Tibial artery (tissue), 4 donors: ENCODE data around the gene SDHAF4.

ENCODE experiments used
- DNase-seq, 2 donors: peaks; one replicate each; pipeline ENCODE4 v3.0.0-alpha.2; 2019
- H3K27ac ChIP-seq, 2 donors: fragments of 200-600 bp; sonication (generic) in 1 of 2; 1 replicate in 1 of 2; 2 replicates in 1 of 2; pipeline ENCODE4 v1.5.1; 2018 to 2019; ENCODE audit warnings: mild to moderate bottlenecking in 1 of 2
- H3K27me3 ChIP-seq, 2 donors: fragments of 200-600 bp; sonication (generic) in 1 of 2; one replicate each; pipeline versions ENCODE4 v1.5.1 to v1.6.0; 2016 to 2019
- H3K36me3 ChIP-seq, 3 donors: fragments of 200-600 bp; sonication (generic) in 2 of 3; one replicate each; pipeline ENCODE4 v1.5.1; 2016 to 2019; ENCODE audit warnings: mild to moderate bottlenecking in 2 of 3
- H3K4me1 ChIP-seq, 4 donors: fragments of 200-600 bp; sonication (generic) in 2 of 4; 1 replicate in 3 of 4; 2 replicates in 1 of 4; pipeline ENCODE4 v1.5.1; 2016 to 2019
- H3K4me3 ChIP-seq, 2 donors: fragments of 200-600 bp; sonication (generic) in 1 of 2; 1 replicate in 1 of 2; 2 replicates in 1 of 2; pipeline ENCODE4 v1.5.1; 2018 to 2019; ENCODE audit warnings: mild to moderate bottlenecking in 2 of 2
- H3K9me3 ChIP-seq, 3 donors: fragments of 200-600 bp; sonication (generic) in 1 of 3; one replicate each; pipeline ENCODE4 v1.5.1; 2016 to 2019
- intact Hi-C: fragments of 100-400 bp; cut with DNase I; formaldehyde crosslinking; loops from one replicate; pipeline ENCODE4 v1.15.0; 2023; ENCODE audit warnings: low total_unique reads
- TF ChIP-seq, protein P1 (sequence below), 2 experiments: fragments of 200-600 bp in 1 of 2; fragments of 450-650 bp in 1 of 2; IDR thresholded peaks; one replicate each; pipeline ENCODE4 v1.5.1; 2017 to 2019; ENCODE audit warnings: antibody characterized with exemption in 2 of 2, mild to moderate bottlenecking in 1 of 2, moderate library complexity in 1 of 2

The SDHAF4 gene

DNA sequence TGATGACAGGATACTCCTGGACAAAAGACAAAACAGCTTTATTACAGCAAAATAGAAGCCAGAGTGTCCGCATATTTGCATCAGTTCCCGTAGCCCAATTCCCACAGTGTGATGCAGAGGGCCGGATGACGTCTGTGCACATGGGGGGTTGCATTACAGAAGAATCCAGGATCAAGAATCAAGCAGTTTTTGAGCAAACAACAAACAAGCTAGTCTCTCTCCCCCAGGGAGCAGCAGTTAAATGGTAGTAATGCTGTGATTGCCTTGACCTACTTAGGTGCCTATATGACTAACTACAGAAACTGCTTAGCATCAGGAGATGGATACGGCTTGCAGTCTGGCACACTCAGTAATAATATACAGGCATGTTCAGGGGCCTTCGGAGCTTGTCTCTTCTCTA, 3.2 kb upstream of the SDHAF4 start:
- Histone ChIP-seq H3K4me3 (no peak overlapping the region), H3K9me3 (no peaks in the 10 kb centered on the region), H3K36me3 (peaks cover 0 to 6% (median 0%) of the 10 kb centered on the region in 3 donors), H3K27ac (no peak overlapping the region), H3K27me3 (no peaks in the 10 kb centered on the region), H3K4me1 (peaks cover 0 to 6% (median 4%) of the 10 kb centered on the region in 4 donors)
- intact Hi-C loops, result no loop called here
- DNase-seq, result no peak
- TF ChIP-seq, protein P1, sequence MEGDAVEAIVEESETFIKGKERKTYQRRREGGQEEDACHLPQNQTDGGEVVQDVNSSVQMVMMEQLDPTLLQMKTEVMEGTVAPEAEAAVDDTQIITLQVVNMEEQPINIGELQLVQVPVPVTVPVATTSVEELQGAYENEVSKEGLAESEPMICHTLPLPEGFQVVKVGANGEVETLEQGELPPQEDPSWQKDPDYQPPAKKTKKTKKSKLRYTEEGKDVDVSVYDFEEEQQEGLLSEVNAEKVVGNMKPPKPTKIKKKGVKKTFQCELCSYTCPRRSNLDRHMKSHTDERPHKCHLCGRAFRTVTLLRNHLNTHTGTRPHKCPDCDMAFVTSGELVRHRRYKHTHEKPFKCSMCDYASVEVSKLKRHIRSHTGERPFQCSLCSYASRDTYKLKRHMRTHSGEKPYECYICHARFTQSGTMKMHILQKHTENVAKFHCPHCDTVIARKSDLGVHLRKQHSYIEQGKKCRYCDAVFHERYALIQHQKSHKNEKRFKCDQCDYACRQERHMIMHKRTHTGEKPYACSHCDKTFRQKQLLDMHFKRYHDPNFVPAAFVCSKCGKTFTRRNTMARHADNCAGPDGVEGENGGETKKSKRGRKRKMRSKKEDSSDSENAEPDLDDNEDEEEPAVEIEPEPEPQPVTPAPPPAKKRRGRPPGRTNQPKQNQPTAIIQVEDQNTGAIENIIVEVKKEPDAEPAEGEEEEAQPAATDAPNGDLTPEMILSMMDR (IDR thresholded peaks at IDR 0.05), result no peak

DNA sequence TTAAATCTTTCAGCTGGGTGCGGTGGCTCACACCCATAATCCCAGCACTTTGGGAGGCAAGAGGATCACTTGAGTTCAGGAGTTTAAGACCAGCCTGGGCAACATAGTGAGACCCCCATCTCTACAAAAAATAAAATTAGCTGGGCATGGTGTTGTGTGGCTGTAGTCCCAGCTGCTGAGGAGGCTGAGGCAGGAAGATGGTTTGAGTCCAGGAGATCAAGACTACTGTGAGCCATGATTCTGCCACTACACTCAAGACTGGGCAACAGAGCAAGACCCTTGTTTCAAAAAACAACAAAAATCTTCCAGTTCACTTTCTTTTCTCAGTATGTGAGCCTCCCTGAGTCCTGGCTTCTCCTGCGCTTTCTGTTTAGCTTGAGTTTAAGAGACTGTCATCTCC, 7.9 kb downstream of the SDHAF4 start:
- no peak for DNase-seq
- H3K9me3 ChIP-seq, result no peaks in the 10 kb centered on the region
- intact Hi-C loops, result no loop called here

DNA sequence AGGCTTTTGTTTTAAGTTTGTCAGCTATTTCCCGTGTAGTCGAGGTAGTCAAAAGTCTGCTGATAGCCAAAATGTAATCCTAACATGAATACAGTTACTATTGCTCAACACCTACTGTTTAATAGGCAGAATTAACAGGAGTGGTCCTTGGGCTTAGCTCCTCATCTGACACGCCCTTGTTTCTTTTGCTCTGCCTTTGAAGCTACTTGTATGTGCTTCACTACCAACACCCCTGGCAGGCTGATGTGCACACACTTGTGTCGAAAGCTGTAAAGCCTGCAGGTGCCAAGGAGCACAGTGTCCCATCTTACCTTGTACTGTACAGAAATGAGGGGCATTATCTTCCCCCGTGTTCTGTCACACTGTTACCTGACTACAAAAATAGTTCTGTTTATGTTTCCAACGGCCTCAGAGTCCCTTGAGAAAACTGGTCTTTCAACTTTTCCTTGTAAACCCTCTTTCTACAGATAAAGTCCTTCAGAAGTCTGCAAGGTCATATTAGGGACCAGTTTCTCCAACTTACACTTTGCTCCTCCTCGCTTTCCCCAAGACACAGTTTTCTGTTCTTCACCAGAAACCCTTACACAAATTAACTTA, 9.3 kb downstream of the SDHAF4 start:
- H3K4me1 ChIP-seq, result no peaks in the 10 kb centered on the region
- no peak for DNase-seq
- H3K36me3 ChIP-seq, result peaks cover 10 to 18% (median 12%) of the 10 kb centered on the region in 3 donors
- H3K9me3 ChIP-seq, result no peaks in the 10 kb centered on the region
- TF ChIP-seq, protein P1 (IDR thresholded peaks at IDR 0.05), result no peak
- H3K27ac ChIP-seq, result no peak overlapping the region
- H3K4me3 ChIP-seq, result no peak overlapping the region
- H3K27me3 ChIP-seq, result no peaks in the 10 kb centered on the region
- intact Hi-C loops, result no loop called here

More for the DNA sequence above, 7.9 kb downstream of the SDHAF4 start:
- H3K36me3 ChIP-seq, result peaks cover 0 to 4% (median 0%) of the 10 kb centered on the region in 3 donors
- no peaks in the 10 kb centered on the region for H3K4me1 ChIP-seq
- H3K27ac ChIP-seq, result no peak overlapping the region
- H3K4me3 ChIP-seq, result no peak overlapping the region
- no peaks in the 10 kb centered on the region for H3K27me3 ChIP-seq
- TF ChIP-seq, protein P1 (IDR thresholded peaks at IDR 0.05), result no peak

DNA sequence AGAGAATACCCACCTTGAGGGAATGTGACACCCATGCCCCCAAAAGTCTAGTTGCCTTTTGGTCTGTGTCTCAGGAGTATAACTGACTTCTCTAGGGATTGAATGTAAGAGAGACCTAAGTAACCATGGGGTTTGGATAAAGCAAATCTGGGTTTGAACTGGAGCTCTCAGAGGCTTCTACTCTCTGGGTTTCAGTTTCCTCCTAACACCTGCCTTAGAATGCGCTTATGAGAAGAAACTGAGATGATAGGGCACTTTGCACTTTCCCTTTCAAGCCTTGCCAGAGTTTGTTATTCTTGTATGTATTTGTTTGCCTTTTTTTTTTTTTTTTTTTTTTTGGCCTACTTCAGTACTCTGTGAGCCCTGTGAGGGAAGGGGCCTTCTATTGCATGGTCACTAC, 19.4 kb downstream of the SDHAF4 start:
- Histone ChIP-seq H3K9me3 (no peaks in the 10 kb centered on the region), H3K27me3 (no peaks in the 10 kb centered on the region), H3K36me3 (peaks cover 28 to 68% (median 34%) of the 10 kb centered on the region in 3 donors), H3K27ac (no peak overlapping the region), H3K4me3 (no peak overlapping the region), H3K4me1 (no peaks in the 10 kb centered on the region)
- intact Hi-C loops, result no loop called here
- no peak for DNase-seq
- TF ChIP-seq, protein P1 (IDR thresholded peaks at IDR 0.05), result no peak

DNA sequence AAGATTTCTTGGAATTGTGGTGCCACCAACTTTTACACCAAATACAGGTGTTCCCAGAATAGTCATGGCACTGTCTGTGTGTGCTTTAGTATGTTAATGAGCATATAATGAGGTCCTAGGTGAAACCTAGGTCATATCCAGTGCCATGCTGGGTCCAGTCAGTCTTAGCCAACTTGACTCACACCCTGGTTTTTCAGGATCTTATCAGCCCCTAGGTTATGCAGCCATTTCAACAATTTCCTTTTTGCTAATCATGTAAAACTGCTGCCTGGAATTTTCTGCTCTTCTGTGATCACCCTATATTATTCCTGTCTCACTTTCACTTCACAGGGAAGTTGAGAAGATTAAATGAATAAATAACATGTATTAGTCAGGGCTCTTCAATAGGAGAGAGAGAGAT, 23.7 kb downstream of the SDHAF4 start:
- Histone ChIP-seq H3K4me1 (no peaks in the 10 kb centered on the region), H3K27me3 (no peaks in the 10 kb centered on the region), H3K27ac (no peak overlapping the region), H3K4me3 (no peak overlapping the region), H3K36me3 (peaks cover 0 to 25% (median 10%) of the 10 kb centered on the region in 3 donors), H3K9me3 (no peaks in the 10 kb centered on the region)
- TF ChIP-seq, protein P1 (IDR thresholded peaks at IDR 0.05), result no peak
- no peak for DNase-seq
- intact Hi-C loops, result no loop called here
